NCI-H1092 (cell line): Measurements from ENCODE around the gene RNF8.
A peak's percentile ranks its signal among the peaks of the same experiment; 100 is the strongest.
"Not testable (repeated sequence)": the region's sequence is repeated elsewhere in the genome, so short reads cannot be mapped to it uniquely, and the experiment has no call there.

Experiments used
- DNase-seq: peaks from one replicate; lab custom pipeline; 2025; lab: John Stamatoyannopoulos, UW

Gene RNF8

DNA sequence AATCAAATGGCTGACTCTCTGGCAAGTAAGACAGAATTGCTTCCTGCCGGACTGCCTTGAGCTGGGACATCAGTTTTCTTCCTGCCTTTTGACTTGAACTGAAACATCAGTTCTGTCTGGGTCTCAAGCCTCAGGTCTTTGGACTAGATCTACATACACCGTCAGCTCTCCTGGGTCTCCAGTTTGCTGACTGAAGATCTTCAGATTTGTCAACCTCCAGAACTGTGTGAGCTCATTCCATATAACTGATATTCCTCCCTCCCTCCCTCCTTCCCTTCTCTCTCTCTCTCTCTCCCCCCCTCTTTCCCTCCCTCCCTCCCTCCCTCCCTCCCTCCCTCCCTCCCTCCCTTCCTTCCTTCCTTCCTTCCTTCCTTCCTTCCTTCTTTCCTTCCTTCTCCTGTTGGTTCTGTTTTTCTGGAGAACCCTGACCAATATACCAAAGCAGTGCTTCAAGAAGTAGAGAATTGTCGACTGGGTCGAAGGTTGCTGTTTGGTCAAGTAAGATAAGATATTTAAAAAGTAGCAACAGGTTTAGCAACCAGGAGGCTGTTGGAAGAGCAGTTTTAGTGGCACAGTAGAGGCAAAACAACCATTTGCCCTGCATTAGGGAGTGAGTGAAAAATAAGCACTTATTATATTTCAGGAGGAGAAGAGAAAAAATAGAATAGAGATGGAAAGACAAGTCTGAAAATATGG is 46.2 kb downstream of the RNF8 start:
- DNase-seq, result no peak

GRCh38 chr6:37401658-37402057 is 47.9 kb downstream of the RNF8 start:
- DNase-seq, result not testable (repeated sequence)

DNA sequence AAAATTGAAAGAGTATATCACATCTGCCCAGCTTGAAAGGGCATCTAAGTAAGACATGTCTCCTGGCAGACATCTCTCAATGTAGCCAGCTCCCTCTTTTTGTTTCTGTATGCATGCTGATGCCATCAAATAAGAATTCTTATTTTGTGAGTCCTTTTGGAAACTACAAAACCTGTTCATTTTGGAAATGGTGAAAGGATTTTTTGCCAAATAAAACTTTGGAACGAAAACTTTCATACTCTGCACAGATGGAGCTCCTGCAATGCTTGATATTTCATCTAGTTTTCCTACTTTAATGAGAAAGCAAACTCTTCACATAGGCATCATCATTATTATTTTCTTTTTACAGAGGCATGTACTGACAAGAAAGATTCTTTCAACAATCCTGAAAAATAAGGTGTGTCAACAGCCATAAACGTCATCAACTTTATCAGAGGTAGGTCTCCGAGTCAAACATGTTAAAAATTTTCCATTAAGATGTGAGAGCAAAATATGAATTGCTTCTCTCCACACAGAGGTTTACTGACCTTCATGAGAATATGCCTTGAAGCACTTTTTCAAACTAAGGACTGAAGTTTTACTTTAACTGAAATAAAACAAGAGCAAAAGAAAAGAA is 53.1 kb downstream of the RNF8 start:
- no peak for DNase-seq

DNA sequence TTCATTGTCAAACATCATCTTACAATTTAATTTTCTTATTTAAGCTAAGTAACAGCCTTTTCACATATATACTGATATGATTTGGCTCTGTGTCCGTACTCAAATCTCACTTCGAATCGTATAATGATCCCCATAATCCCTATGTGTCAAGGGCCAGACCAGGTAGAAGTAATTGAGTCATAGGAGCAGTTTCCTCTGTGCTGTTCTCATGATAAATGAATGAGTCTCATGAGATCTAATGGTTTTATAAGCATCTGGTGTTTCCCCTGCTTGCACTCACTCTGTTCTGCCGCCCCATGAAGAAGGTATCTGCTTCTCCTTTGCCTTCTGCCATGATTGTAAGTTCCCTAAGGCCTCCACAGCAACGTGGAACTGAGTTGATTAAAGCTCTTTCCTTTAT is 54.2 kb downstream of the RNF8 start:
- DNase-seq, result no peak

GRCh38 chr6:37409501-37409900 is 55.7 kb downstream of the RNF8 start:
- DNase-seq, result no peak

DNA sequence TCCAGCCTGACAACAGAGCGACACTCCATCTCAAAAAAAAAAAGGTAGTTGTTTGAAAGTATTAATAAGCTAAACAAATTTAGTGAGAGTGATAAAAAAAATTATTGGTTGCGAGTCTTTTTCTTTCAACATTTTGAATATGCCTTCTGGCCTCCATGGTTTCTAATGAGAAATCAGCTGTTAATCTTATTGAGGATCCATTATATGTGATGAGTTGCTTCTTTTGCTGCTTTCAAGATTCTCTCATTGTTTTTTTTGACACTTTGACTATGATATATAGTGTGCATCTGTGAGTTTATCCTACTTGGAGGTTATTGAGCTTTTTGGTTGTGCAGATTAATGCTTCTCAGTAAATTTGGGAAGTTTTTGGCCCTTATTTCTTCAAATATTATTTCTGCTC is 63.6 kb downstream of the RNF8 start:
- DNase-seq, result no peak

GRCh38 chr6:37418722-37419121 is 64.9 kb downstream of the RNF8 start:
- no peak for DNase-seq

DNA sequence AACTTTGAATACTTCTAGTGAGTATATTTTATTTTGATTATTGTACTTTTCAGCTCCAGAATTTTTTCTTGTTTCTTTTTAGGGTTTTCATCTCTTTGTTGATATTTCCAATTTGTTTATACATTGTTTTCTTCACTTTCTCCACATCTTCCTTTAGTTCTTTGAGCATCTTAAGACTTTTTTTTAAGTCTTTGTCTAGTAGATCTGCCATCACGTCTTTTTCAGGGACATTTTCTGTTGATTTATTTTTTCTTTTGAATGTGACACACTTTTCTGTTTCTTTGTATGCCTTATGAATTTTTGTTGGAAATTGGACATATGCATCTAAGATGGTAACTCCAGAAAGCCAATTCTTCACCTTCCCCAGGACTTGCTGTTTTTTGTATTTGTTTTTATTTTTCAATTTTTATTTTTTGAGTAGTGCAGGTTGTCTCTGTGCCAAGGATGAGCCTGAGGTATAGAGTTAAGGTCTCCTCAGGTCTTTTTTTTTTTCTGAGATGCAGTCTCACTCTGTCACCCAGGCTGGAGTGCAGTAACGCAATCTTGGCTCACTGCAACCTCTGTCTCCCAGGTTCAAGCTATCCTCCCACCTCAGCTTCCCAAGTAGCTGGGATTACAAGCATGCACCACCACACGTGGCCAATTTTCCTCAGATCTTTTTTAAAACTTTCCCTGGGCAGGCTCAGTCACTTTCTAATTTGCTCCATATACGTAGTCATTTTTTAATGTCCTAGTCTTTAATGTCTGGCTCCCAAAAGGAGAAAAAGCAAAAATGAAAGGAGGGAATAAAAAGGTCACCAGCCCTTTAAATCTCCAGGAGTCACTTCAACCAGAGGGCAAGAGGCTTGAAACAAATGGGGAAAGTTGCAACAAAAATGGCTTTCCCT is 72.5 kb downstream of the RNF8 start:
- no peak for DNase-seq

DNA sequence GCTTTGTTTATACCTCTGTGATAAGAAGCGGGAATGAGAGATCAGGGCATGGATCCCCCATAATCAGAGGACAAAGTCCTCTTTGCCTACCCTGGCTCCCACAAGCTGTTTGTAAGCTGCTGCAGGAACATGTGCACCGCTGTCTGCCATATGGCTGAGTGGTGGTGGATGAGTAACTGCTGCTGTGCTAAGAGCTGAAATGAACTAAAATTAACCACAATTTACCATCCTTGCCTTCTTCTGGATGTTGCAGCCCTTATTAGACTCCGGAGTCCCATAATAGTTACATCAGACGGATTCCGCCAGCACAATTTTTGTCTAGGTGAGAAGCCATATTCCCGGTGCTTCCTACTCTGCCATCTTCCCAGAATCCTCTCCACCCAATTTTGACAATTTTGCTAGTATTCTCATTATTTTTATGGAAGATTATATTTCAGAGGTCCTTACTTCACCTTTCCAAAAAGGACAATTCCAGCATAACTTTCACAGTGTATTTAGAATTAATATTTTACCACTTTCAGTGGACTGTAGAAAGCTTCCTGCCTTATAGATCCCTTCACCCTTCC is 73.2 kb downstream of the RNF8 start:
- DNase-seq, result no peak

GRCh38 chr6:37429352-37429750 is 75.6 kb downstream of the RNF8 start:
- no peak for DNase-seq

DNA sequence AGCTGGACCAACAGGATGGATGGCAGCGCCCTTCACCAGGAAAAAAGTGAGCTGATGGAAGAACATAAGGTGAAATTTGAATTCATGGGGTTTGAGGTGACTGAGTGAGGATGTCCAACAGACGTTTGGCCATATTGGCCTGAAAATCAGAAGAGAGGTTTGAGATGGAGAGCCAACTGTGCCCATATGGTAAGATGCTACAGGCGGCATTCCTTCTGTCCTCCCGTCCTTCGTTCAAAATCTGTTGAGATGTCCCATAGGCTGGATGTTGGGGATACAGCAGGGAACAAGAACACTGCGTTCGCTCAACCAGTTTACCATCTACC is 78.8 kb downstream of the RNF8 start:
- DNase-seq, result no peak

- peak; percentile 58 for DNase-seq
Observed at GRCh38 chr6:37432916-37433656, 79.3 kb downstream of the RNF8 start, which contains the start of gene CMTR1. Gene CMTR1, plus strand, starts transcription at chr6:37433221. Its CDS starts 2,409 bp downstream, at chr6:37435630.

GRCh38 chr6:37433657-37434271 is 80.0 kb downstream of the RNF8 start:
- DNase-seq, result no peak

DNA sequence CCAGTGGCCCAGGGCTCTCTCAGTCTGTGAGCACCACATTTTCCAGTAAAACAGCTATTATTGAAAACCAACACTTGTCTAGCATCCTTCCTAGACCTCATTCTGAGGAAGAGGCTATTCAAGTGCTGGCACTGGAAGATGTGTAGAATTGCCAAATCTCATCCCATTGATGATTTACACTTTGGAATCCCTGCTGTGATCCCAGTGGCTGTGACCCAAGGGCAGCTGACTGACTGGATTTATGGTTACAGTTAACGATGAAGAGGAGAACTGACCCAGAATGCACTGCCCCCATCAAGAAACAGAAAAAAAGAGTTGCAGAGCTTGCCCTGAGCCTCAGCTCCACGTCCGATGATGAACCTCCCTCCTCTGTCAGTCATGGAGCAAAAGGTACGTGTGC is 81.6 kb downstream of the RNF8 start:
- no peak for DNase-seq

DNA sequence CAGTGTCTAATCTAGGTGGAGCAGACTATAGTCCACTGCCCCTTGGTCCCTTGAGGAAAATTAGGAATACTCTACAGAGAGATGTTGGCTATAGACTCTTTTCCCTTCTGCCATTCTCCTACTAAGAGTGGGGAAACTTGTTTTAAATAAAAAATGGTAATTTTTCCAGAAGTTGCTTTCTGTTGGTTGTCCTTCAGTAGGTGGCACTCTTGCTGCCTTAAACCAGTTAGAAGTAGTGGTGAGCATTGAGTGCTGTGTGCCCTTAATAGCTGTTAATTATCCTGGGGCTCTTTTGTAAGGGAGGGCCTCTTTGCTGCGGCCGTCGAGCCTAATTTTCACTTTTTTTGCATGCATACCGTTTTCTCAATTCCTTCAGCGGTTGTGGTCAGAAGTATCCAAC is 82.0 kb downstream of the RNF8 start:
- no peak for DNase-seq

DNA sequence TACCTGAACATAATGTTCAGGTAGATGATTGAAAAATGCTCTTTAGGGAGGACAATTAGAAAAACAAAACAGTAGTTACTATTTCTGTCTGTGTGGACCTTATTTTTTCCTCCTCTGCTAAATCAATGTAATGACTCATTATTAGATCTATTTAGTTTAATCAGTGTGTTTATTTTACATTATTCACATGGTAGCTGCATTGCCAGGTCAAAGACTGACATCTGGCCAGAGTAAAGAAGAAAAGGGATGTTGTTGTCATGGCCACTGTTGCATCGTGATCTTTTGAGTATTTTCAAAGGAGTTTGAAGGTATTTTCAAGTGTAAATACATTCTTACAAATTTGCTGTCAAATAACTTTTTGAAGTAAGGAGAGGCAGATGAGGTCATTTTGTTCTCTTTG is 85.1 kb downstream of the RNF8 start:
- no peak for DNase-seq

- no peak for DNase-seq
Observed at GRCh38 chr6:37441651-37442050, 87.9 kb downstream of the RNF8 start.

- no peak for DNase-seq
Observed at GRCh38 chr6:37442416-37443215, 88.8 kb downstream of the RNF8 start.

- not testable (repeated sequence) for DNase-seq
Observed at GRCh38 chr6:37443216-37443542, 89.4 kb downstream of the RNF8 start.
